Spleen (tissue), 7 donors: ENCODE results near the gene PRR5L.
A peak's percentile ranks its signal among the peaks of the same experiment; 100 is the strongest.

ENCODE experiments used
- POLR2A ChIP-seq, 3 donors: fragments of 450-650 bp; IDR thresholded peaks; one replicate each; pipeline ENCODE4 v1.5.1; 2017; ENCODE audit warnings: antibody characterized with exemption in 3 of 3, mild to moderate bottlenecking in 1 of 3
- POLR2AphosphoS5 ChIP-seq, 3 donors: sonication (generic); formaldehyde crosslinking; IDR thresholded peaks; one replicate each; pipeline ENCODE4 v1.5.1; 2017; ENCODE audit warnings: antibody characterized with exemption in 3 of 3
- TF ChIP-seq, protein P1 (sequence below), 11 experiments: fragments of 200-600 bp in 7 of 11; fragments of 450-650 bp in 4 of 11; sonication (generic) in 4 of 11; IDR thresholded peaks in 8 of 11; conservative IDR thresholded peaks in 3 of 11; 1 replicate in 7 of 11; 2 replicates in 4 of 11; pipeline versions ENCODE4 v1.4.0 to v1.8.0; 2016 to 2021; ENCODE audit warnings: antibody characterized with exemption in 11 of 11, inconsistent platforms in 4 of 11, mild to moderate bottlenecking in 1 of 11
- donor health status: DM: no; HTN: no; CAD: no; lungs with moderate emphysema.
- donor health status: DM: no; HTN: no; CAD: no.
- donor health status: DM: no; HTN: no; CAD: no.

DNA sequence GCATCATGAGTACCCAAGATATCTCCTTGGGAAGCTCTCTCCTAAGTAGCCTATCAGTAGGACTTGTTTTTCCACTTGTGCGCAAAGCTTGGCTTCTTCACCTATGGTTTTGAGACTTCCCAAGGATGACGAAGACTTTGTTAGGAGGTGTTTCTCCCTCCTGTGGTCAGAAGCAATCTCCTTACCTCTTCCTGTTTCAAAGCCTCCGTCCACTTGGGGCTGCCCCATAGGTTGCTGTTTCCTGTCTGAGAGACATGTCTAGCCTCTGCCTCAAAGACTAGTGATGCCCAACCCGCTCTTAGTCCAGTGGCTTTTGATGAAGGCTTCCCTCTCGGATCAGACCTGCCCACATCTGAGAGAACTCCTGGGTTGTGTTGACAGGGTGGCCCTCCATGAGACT lies 121.1 kb downstream of the PRR5L start:
- TF ChIP-seq, protein P1, sequence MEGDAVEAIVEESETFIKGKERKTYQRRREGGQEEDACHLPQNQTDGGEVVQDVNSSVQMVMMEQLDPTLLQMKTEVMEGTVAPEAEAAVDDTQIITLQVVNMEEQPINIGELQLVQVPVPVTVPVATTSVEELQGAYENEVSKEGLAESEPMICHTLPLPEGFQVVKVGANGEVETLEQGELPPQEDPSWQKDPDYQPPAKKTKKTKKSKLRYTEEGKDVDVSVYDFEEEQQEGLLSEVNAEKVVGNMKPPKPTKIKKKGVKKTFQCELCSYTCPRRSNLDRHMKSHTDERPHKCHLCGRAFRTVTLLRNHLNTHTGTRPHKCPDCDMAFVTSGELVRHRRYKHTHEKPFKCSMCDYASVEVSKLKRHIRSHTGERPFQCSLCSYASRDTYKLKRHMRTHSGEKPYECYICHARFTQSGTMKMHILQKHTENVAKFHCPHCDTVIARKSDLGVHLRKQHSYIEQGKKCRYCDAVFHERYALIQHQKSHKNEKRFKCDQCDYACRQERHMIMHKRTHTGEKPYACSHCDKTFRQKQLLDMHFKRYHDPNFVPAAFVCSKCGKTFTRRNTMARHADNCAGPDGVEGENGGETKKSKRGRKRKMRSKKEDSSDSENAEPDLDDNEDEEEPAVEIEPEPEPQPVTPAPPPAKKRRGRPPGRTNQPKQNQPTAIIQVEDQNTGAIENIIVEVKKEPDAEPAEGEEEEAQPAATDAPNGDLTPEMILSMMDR (IDR thresholded peaks at IDR 0.05 in 8 of 11, conservative IDR thresholded peaks at IDR 0.05 in 3 of 11), result no peak
- TF ChIP-seq POLR2A (IDR thresholded peaks at IDR 0.05) (no peak), POLR2AphosphoS5 (IDR thresholded peaks at IDR 0.05) (peak in 1 of 3 donors; percentile 27)
